RPMI7951 (cell line): ENCODE data around the gene DSG2. TPM values are rescaled to one million over a fixed set of nuclear protein-coding genes. Genes with fewer than 3 reads are reported as not detected.

Experiments used
- DNase-seq: peaks from one replicate; pipeline ENCODE4 v3.0.0-alpha.2; 2012; ENCODE audit warnings: low read depth
- total RNA-seq: library from RNA; depleted of rRNA; stranded (reverse); fragments of >200 nt; shearing (Covaris generic); gene quantifications from 2 replicates; pipeline ENCODE4 v1.2.3, GENCODE V29; 2014; rRNA removed

Gene DSG2
- total RNA-seq, 1 experiment from 2014 or later: 0.24 TPM

- no peak for DNase-seq
Observed at GRCh38 chr18:31590570-31590969, 92.6 kb downstream of the DSG2 start.

DNA sequence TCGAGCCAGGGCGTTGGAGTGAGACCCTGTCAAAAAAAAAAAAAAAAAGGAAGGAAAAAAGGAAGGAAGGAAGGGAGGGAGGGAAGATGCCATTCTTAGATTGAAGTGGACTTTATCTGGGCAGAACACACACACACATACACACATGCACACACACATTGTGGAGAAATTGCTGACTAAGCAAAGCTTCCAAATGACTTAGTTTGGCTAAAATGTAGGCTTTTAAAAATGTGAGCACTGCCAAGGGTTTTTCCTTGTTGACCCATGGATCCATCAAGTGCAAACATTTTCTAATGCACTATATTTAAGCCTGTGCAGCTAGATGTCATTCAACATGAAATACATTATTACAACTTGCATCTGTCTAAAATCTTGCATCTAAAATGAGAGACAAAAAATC, 93.1 kb downstream of the DSG2 start:
- DNase-seq: no peak

DNA sequence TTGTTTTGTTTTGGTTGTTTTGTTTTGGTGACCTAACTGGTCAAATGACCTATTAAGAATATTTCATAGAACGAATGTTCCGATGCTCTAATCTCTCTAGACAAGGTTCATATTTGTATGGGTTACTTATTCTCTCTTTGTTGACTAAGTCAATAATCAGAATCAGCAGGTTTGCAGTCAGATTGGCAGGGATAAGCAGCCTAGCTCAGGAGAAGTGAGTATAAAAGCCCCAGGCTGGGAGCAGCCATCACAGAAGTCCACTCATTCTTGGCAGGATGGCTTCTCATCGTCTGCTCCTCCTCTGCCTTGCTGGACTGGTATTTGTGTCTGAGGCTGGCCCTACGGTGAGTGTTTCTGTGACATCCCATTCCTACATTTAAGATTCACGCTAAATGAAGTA, 93.7 kb downstream of the DSG2 start, which contains the start of gene TTR:
Gene TTR, plus strand, starts transcription at position 250 of the 400 bp plus-strand sequence. Its CDS starts 26 bp downstream, at position 276.
- no peak for DNase-seq

DNA sequence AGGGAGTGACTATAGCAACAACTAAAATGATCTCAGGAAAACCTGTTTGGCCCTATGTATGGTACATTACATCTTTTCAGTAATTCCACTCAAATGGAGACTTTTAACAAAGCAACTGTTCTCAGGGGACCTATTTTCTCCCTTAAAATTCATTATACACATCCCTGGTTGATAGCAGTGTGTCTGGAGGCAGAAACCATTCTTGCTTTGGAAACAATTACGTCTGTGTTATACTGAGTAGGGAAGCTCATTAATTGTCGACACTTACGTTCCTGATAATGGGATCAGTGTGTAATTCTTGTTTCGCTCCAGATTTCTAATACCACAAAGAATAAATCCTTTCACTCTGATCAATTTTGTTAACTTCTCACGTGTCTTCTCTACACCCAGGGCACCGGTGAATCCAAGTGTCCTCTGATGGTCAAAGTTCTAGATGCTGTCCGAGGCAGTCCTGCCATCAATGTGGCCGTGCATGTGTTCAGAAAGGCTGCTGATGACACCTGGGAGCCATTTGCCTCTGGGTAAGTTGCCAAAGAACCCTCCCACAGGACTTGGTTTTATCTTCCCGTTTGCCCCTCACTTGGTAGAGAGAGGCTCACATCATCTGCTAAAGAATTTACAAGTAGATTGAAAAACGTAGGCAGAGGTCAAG, 94.7 kb downstream of the DSG2 start:
- DNase-seq: no peak

DNA sequence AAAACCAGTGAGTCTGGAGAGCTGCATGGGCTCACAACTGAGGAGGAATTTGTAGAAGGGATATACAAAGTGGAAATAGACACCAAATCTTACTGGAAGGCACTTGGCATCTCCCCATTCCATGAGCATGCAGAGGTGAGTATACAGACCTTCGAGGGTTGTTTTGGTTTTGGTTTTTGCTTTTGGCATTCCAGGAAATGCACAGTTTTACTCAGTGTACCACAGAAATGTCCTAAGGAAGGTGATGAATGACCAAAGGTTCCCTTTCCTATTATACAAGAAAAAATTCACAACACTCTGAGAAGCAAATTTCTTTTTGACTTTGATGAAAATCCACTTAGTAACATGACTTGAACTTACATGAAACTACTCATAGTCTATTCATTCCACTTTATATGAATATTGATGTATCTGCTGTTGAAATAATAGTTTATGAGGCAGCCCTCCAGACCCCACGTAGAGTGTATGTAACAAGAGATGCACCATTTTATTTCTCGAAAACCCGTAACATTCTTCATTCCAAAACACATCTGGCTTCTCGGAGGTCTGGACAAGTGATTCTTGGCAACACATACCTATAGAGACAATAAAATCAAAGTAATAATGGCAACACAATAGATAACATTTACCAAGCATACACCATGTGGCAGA, 97.3 kb downstream of the DSG2 start:
- DNase-seq: no peak

- DNase-seq: peak; percentile 37
Observed at GRCh38 chr18:31596081-31596872, 98.3 kb downstream of the DSG2 start.

GRCh38 chr18:31598021-31598805, 100.2 kb downstream of the DSG2 start:
- no peak for DNase-seq

Other genes starting within 250 kb of the DSG2 start
- gene DSG1, start 180.0 kb upstream of the DSG2 start, total RNA-seq: not detected in 2 replicates
- not detected in 2 replicates for gene DSG4, start 121.4 kb upstream of the DSG2 start, total RNA-seq
- not detected in 2 replicates for gene DSG3, start 50.4 kb upstream of the DSG2 start, total RNA-seq
- not detected in 2 replicates for gene TTR, start 93.7 kb downstream of the DSG2 start, total RNA-seq
- 2.4 and 2.8 TPM in 2 replicates for gene B4GALT6, start 186.4 kb downstream of the DSG2 start, total RNA-seq